CD14-positive monocyte (primary cell): Measurements from ENCODE around the gene AMOTL2. TPM values are rescaled to one million over a fixed set of nuclear protein-coding genes. Genes with fewer than 3 reads are reported as not detected.

Source experiments
- DNase-seq, 3 donors: peaks; one replicate each; pipeline ENCODE4 v3.0.0-alpha.2; 2011 to 2022
- H2AFZ ChIP-seq: 2 replicates; pipeline ENCODE4 v1.6.0; 2012; ENCODE audit warnings: mild to moderate bottlenecking, low read depth, low read length, inconsistent platforms; ENCODE audit not compliant: insufficient read depth, poor library complexity, severe bottlenecking
- H3K27ac ChIP-seq, 2 donors: 1 replicate in 1 of 2; 2 replicates in 1 of 2; pipeline ENCODE4 v1.5.1; 2012 to 2013; ENCODE audit warnings: low read length in 2 of 2, control low read depth in 1 of 2, inconsistent platforms in 1 of 2, low read depth in 1 of 2, mild to moderate bottlenecking in 1 of 2
- H3K27me3 ChIP-seq, 2 donors: one replicate each; pipeline versions ENCODE4 v1.6.0 to v1.6.1; 2011 to 2013; ENCODE audit warnings: low read length in 2 of 2; ENCODE audit not compliant: control insufficient read depth in 2 of 2, insufficient read depth in 2 of 2
- H3K36me3 ChIP-seq, 2 donors: replicated peaks in 1 of 2; 1 replicate in 1 of 2; 2 replicates in 1 of 2; pipeline versions ENCODE4 v1.5.1 to v1.6.1; 2012 to 2013; ENCODE audit warnings: low read length in 2 of 2, control low read depth in 1 of 2, inconsistent platforms in 1 of 2, mild to moderate bottlenecking in 1 of 2; ENCODE audit not compliant: insufficient read depth in 2 of 2, control insufficient read depth in 1 of 2
- H3K4me1 ChIP-seq, 2 donors: 1 replicate in 1 of 2; 2 replicates in 1 of 2; pipeline versions ENCODE4 v1.5.1 to v1.6.1; 2012 to 2013; ENCODE audit warnings: low read length in 2 of 2, control low read depth in 1 of 2, inconsistent platforms in 1 of 2, mild to moderate bottlenecking in 1 of 2, moderate library complexity in 1 of 2; ENCODE audit not compliant: insufficient read depth in 2 of 2, control insufficient read depth in 1 of 2
- H3K4me2 ChIP-seq: replicated peaks from 2 replicates; pipeline ENCODE3; 2012; ENCODE audit warnings: low read length, moderate library complexity, mild to moderate bottlenecking; ENCODE audit not compliant: poor library complexity, severe bottlenecking; ENCODE audit errors: extremely low read depth
- H3K4me3 ChIP-seq, 3 experiments: fragments of 200-600 bp in 1 of 3; sonication (generic) in 1 of 3; replicated peaks in 1 of 3; 1 replicate in 2 of 3; 2 replicates in 1 of 3; pipeline ENCODE4 v1.5.1; 2011 to 2013; ENCODE audit warnings: low read length in 3 of 3, mild to moderate bottlenecking in 3 of 3, control low read depth in 2 of 3, low read depth in 2 of 3, inconsistent platforms in 1 of 3, moderate library complexity in 1 of 3
- H3K79me2 ChIP-seq: 2 replicates; pipeline ENCODE4 v1.6.0; 2012; ENCODE audit warnings: mild to moderate bottlenecking, control low read depth, inconsistent platforms, low read length, moderate library complexity; ENCODE audit not compliant: insufficient read depth
- H3K9ac ChIP-seq: 2 replicates; pipeline ENCODE4 v1.6.0; 2017; ENCODE audit warnings: low read length, mild to moderate bottlenecking; ENCODE audit not compliant: insufficient read depth, poor library complexity, severe bottlenecking
- H3K9me3 ChIP-seq, 2 donors: replicated peaks in 1 of 2; 1 replicate in 1 of 2; 2 replicates in 1 of 2; pipeline versions ENCODE4 v1.5.1 to v1.6.1; 2012 to 2013; ENCODE audit warnings: low read length in 2 of 2, control low read depth in 1 of 2; ENCODE audit not compliant: control insufficient read depth in 1 of 2, insufficient read depth in 1 of 2
- H4K20me1 ChIP-seq: 2 replicates; pipeline ENCODE4 v1.6.0; 2012; ENCODE audit warnings: mild to moderate bottlenecking, low read length, control low read depth, moderate library complexity; ENCODE audit not compliant: insufficient read depth
- H3K27ac Mint-ChIP-seq, 7 donors: one replicate each; pipeline ENCODE4 v1.8.0; 2020; ENCODE audit warnings: mild to moderate bottlenecking in 7 of 7, mixed read lengths in 7 of 7, moderate library complexity in 6 of 7, inconsistent platforms in 2 of 7
- H3K27me3 Mint-ChIP-seq, 3 donors: one replicate each; pipeline ENCODE4 v1.8.0; 2021 to 2022; ENCODE audit warnings: low read depth in 3 of 3, mild to moderate bottlenecking in 3 of 3, mixed read lengths in 3 of 3, moderate library complexity in 3 of 3, inconsistent platforms in 1 of 3
- H3K36me3 Mint-ChIP-seq, 2 donors: one replicate each; pipeline ENCODE4 v1.8.0; 2020; ENCODE audit warnings: mixed read lengths in 2 of 2, inconsistent platforms in 1 of 2, mild to moderate bottlenecking in 1 of 2
- H3K4me1 Mint-ChIP-seq: one replicate; pipeline ENCODE4 v1.8.0; 2020; ENCODE audit warnings: mild to moderate bottlenecking, mixed read lengths
- H3K4me3 Mint-ChIP-seq, 2 donors: one replicate each; pipeline ENCODE4 v1.8.0; 2020; ENCODE audit warnings: mild to moderate bottlenecking in 2 of 2, mixed read lengths in 2 of 2, moderate library complexity in 1 of 2
- H3K9me3 Mint-ChIP-seq, 7 donors: one replicate each; pipeline ENCODE4 v1.8.0; 2020 to 2022; ENCODE audit warnings: mixed read lengths in 7 of 7, mild to moderate bottlenecking in 6 of 7, moderate library complexity in 6 of 7, inconsistent platforms in 2 of 7
- WGBS: methylation state at CpG from one replicate; pipeline ENCODE4 v1.1.5; 2013; ENCODE audit warnings: missing lambda C conversion rate; ENCODE audit not compliant: insufficient coverage; 5-methylcytosine and 5-hydroxymethylcytosine counted together
- intact Hi-C, 2 donors: fragments of 100-400 bp; cut with micrococcal nuclease; formaldehyde crosslinking; loops; one replicate each; pipeline versions ENCODE4 v1.15.0 to v1.15.1; 2023
- polyA plus RNA-seq, 3 donors: library from polyadenylated mRNA; depleted of rRNA in 1 of 3; unstranded in 2 of 3; stranded (reverse) in 1 of 3; fragments of 300-500 nt in 2 of 3; fragments of >200 nt in 1 of 3; fragmentation: Illumina TruSeq in 2 of 3; gene quantifications; 1 replicate in 2 of 3; 2 replicates in 1 of 3; pipeline ENCODE4 v1.2.3, GENCODE V29; 2012 to 2021
- TF ChIP-seq, protein P1 (sequence below): fragments of 200-600 bp; IDR thresholded peaks from one replicate; pipeline ENCODE4 v1.8.0; 2022; ENCODE audit warnings: antibody characterized with exemption, mild to moderate bottlenecking

AMOTL2 gene
- polyA plus RNA-seq, 3 donors: 0.01 TPM; not detected in 2

DNA sequence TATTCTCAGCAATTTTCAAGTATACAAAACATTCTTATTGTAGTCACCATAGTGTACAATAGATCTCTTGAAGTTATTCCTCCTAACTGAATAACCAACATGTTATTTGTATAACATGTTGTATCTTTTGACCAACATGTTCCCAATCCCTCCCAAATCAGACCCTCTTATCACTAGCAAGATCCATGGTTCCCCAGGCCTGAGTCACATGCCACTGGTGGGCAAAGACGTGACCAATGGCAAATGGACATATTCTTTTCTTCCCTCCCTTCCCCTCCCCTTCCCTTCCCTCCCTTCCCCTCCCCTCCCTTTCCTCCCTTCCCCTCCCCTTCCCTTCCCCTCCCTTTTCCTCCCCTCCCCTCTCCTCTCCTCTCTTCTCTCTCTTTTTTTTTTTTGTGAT lies 45.4 kb downstream of the AMOTL2 start:
- no peaks in the 10 kb centered on the region for H3K4me1 ChIP-seq
- no peak overlapping the region for H3K4me2 ChIP-seq
- H3K9me3 ChIP-seq: no peaks in the 10 kb centered on the region
- H4K20me1 ChIP-seq: no peaks in the 10 kb centered on the region
- no peak overlapping the region for H3K27ac Mint-ChIP-seq
- H3K9me3 Mint-ChIP-seq: no peaks in the 10 kb centered on the region
- H3K9ac ChIP-seq: no peak overlapping the region
- H3K27ac ChIP-seq: no peak overlapping the region
- intact Hi-C loops: no loop called here
- H3K36me3 ChIP-seq: no peaks in the 10 kb centered on the region
- H3K4me3 Mint-ChIP-seq: no peak overlapping the region
- TF ChIP-seq, protein P1, sequence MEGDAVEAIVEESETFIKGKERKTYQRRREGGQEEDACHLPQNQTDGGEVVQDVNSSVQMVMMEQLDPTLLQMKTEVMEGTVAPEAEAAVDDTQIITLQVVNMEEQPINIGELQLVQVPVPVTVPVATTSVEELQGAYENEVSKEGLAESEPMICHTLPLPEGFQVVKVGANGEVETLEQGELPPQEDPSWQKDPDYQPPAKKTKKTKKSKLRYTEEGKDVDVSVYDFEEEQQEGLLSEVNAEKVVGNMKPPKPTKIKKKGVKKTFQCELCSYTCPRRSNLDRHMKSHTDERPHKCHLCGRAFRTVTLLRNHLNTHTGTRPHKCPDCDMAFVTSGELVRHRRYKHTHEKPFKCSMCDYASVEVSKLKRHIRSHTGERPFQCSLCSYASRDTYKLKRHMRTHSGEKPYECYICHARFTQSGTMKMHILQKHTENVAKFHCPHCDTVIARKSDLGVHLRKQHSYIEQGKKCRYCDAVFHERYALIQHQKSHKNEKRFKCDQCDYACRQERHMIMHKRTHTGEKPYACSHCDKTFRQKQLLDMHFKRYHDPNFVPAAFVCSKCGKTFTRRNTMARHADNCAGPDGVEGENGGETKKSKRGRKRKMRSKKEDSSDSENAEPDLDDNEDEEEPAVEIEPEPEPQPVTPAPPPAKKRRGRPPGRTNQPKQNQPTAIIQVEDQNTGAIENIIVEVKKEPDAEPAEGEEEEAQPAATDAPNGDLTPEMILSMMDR: no peak
- DNase-seq: no peak
- H3K36me3 Mint-ChIP-seq: no peaks in the 10 kb centered on the region
- H3K27me3 ChIP-seq: no peaks in the 10 kb centered on the region
- WGBS: no CpG with 5 or more reads among the region's 1 CpG
- peaks cover 5 to 14% (median 8%) of the 10 kb centered on the region in 3 donors for H3K27me3 Mint-ChIP-seq
- no peaks in the 10 kb centered on the region for H3K79me2 ChIP-seq
- no peak overlapping the region for H3K4me3 ChIP-seq
- no peak overlapping the region for H2AFZ ChIP-seq
- peaks cover 4% of the 10 kb centered on the region for H3K4me1 Mint-ChIP-seq

DNA sequence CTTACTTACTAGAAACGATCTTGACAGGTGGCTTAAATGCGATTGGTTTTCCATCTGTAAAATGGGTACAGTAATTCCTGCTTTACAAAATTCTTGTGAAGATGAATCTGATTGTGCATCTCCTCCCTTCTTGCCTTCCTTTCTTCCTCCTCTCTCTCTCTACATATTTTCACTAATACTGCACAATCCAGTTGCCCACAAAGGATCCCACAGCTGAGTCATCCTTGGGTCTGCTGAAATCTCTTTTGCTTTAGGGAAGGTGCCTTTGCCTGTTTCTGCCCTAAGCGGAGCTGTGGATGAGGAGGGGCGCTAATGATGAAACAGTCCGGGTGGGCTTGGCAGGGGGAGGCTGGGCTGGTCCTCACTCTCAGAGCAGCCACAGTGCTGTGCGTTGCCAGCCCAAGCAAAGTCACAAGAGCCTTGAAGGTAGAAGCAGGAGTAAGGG lies 46.1 kb downstream of the AMOTL2 start:
- no peak overlapping the region for H3K9ac ChIP-seq
- H2AFZ ChIP-seq: no peak overlapping the region
- H3K27me3 ChIP-seq: no peaks in the 10 kb centered on the region
- no peaks in the 10 kb centered on the region for H3K9me3 Mint-ChIP-seq
- no peak for DNase-seq
- intact Hi-C loops: no loop called here
- no peak overlapping the region for H3K27ac Mint-ChIP-seq
- H3K4me3 Mint-ChIP-seq: peak overlapping the region in 1 of 2 donors; percentile 9
- no peaks in the 10 kb centered on the region for H3K9me3 ChIP-seq
- H3K4me1 Mint-ChIP-seq: peaks cover 4% of the 10 kb centered on the region
- no peaks in the 10 kb centered on the region for H3K4me1 ChIP-seq
- no peaks in the 10 kb centered on the region for H3K36me3 Mint-ChIP-seq
- no peaks in the 10 kb centered on the region for H3K79me2 ChIP-seq
- no peaks in the 10 kb centered on the region for H4K20me1 ChIP-seq
- H3K4me3 ChIP-seq: no peak overlapping the region
- H3K4me2 ChIP-seq: no peak overlapping the region
- H3K36me3 ChIP-seq: no peaks in the 10 kb centered on the region
- peaks cover 2 to 14% (median 6%) of the 10 kb centered on the region in 3 donors for H3K27me3 Mint-ChIP-seq
- TF ChIP-seq, protein P1: no peak
- WGBS: 18% methylated on average over 4 of the region's 6 CpGs
- H3K27ac ChIP-seq: no peak overlapping the region
